IMR-90 (cell line): ENCODE measurements around the gene XIAP.

Experiments used
- BHLHE40 ChIP-seq: fragments of 150-350 bp; IDR thresholded peaks from 2 replicates; pipeline ENCODE4 v1.6.1; 2016; ENCODE audit warnings: mild to moderate bottlenecking, low read depth, low read length
- CEBPB ChIP-seq: IDR thresholded peaks from 2 replicates; pipeline ENCODE4 v1.6.1; 2012; ENCODE audit warnings: low read depth, low read length, improper control_type of control experiment
- MAZ ChIP-seq: IDR thresholded peaks from 2 replicates; pipeline ENCODE4 v1.6.1; 2012; ENCODE audit warnings: low read depth, mild to moderate bottlenecking, low read length, improper control_type of control experiment, moderate library complexity, borderline replicate concordance
- MXI1 ChIP-seq: IDR thresholded peaks from 2 replicates; pipeline ENCODE4 v1.6.1; 2012; ENCODE audit warnings: low read depth, mild to moderate bottlenecking, low read length, moderate library complexity, borderline replicate concordance
- POLR2A ChIP-seq: IDR thresholded peaks from 2 replicates; pipeline ENCODE4 v1.6.1; 2012; ENCODE audit warnings: mild to moderate bottlenecking, low read depth, low read length
- RFX5 ChIP-seq: IDR thresholded peaks from 2 replicates; pipeline ENCODE4 v1.8.0; 2012; ENCODE audit warnings: low read depth, mild to moderate bottlenecking, low read length, moderate library complexity
- SMC3 ChIP-seq: fragments of 150-350 bp; IDR thresholded peaks from 2 replicates; pipeline ENCODE4 v1.6.1; 2016; ENCODE audit warnings: low read depth, mild to moderate bottlenecking, antibody characterized with exemption, low read length, moderate library complexity
- TF ChIP-seq, protein P1 (sequence below): conservative IDR thresholded peaks from 2 replicates; pipeline ENCODE4 v1.5.1; 2012; ENCODE audit warnings: mild to moderate bottlenecking, low read depth, low read length, improper control_type of control experiment
- TF ChIP-seq, protein P2 (sequence below): fragments of 150-350 bp; IDR thresholded peaks from 2 replicates; pipeline ENCODE4 v1.6.1; 2016; ENCODE audit warnings: low read depth, mild to moderate bottlenecking, low read length, moderate library complexity, borderline replicate concordance
- TF ChIP-seq, protein P3 (sequence below): fragments of 150-350 bp; IDR thresholded peaks from 2 replicates; pipeline ENCODE4 v1.6.1; 2017; ENCODE audit warnings: mild to moderate bottlenecking, antibody characterized with exemption, low read length, low read depth

DNA sequence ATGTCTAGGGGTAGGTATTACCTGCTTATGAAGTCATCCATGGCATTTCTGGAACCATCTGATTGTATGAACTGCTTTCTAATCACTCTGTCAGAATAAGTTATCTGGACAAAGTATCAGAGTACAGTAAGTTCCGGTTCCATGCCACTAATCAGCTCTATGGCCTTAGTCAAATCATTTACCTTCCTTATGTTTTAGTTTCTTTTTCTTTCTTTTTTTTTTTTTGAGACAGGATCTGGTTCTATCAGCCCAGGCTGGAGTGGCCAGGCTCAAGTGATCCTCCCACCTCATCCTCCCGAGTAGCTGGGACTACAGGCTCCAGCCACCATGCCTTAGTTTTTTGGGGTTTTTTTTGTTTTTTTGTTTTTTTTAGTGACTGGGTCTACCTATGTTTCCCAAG, 11.5 kb downstream of the XIAP start:
- TF ChIP-seq, protein P1, sequence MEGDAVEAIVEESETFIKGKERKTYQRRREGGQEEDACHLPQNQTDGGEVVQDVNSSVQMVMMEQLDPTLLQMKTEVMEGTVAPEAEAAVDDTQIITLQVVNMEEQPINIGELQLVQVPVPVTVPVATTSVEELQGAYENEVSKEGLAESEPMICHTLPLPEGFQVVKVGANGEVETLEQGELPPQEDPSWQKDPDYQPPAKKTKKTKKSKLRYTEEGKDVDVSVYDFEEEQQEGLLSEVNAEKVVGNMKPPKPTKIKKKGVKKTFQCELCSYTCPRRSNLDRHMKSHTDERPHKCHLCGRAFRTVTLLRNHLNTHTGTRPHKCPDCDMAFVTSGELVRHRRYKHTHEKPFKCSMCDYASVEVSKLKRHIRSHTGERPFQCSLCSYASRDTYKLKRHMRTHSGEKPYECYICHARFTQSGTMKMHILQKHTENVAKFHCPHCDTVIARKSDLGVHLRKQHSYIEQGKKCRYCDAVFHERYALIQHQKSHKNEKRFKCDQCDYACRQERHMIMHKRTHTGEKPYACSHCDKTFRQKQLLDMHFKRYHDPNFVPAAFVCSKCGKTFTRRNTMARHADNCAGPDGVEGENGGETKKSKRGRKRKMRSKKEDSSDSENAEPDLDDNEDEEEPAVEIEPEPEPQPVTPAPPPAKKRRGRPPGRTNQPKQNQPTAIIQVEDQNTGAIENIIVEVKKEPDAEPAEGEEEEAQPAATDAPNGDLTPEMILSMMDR, result no peak
- TF ChIP-seq BHLHE40 (no peak), SMC3 (no peak), RFX5 (no peak), POLR2A (no peak), CEBPB (no peak), MXI1 (no peak), MAZ (no peak)
- TF ChIP-seq, protein P2, sequence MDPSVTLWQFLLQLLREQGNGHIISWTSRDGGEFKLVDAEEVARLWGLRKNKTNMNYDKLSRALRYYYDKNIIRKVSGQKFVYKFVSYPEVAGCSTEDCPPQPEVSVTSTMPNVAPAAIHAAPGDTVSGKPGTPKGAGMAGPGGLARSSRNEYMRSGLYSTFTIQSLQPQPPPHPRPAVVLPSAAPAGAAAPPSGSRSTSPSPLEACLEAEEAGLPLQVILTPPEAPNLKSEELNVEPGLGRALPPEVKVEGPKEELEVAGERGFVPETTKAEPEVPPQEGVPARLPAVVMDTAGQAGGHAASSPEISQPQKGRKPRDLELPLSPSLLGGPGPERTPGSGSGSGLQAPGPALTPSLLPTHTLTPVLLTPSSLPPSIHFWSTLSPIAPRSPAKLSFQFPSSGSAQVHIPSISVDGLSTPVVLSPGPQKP, result no peak
- TF ChIP-seq, protein P3, sequence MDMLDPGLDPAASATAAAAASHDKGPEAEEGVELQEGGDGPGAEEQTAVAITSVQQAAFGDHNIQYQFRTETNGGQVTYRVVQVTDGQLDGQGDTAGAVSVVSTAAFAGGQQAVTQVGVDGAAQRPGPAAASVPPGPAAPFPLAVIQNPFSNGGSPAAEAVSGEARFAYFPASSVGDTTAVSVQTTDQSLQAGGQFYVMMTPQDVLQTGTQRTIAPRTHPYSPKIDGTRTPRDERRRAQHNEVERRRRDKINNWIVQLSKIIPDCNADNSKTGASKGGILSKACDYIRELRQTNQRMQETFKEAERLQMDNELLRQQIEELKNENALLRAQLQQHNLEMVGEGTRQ, result no peak
